ENCODE measurements around the gene ROR2. TPM values are rescaled to one million over a fixed set of nuclear protein-coding genes. Genes with fewer than 3 reads are reported as not detected.

ROR2 gene
- total RNA-seq, 1 experiment from 2014 or later: 2.7 TPM

GRCh38 chr9:91705386-91705785 lies 244.6 kb downstream of the ROR2 start:
- no peak overlapping the region for H3K56ac ChIP-seq (ENCODE audit: insufficient read length, low read depth, low read length)
- H2BK20ac ChIP-seq (ENCODE audit: low read depth, low read length, poor library complexity, severe bottlenecking): no peak overlapping the region
- Mint-ChIP-seq H3K27ac (no peak overlapping the region), H3K27me3 (ENCODE audit: low read depth) (no peaks in the 10 kb centered on the region; the same call in 1 of the 2 replicates), H3K9me3 (peaks cover 12 to 34% of the 10 kb centered on the region in 2 experiments), H3K36me3 (ENCODE audit: insufficient read depth in 1 of 3, low read depth in 3 of 3) (peaks cover 4 to 7% (median 4%) of the 10 kb centered on the region in 3 experiments; a peak in 2 of 7 replicates), H3K4me3 (no peak overlapping the region), H3K4me1 (no peaks in the 10 kb centered on the region)
- no peaks in the 10 kb centered on the region for H3K9me3 ChIP-seq (ENCODE audit: control insufficient read depth, low read depth, low read length)
- H3T11ph ChIP-seq (ENCODE audit: low read length): no peak overlapping the region
- H2BK12ac ChIP-seq (ENCODE audit: insufficient read length, low read depth, low read length): no peak overlapping the region
- no peak overlapping the region for H3K27ac ChIP-seq (ENCODE audit: insufficient read length, low read depth, low read length)
- no peaks in the 10 kb centered on the region for H4K20me1 ChIP-seq (ENCODE audit: control insufficient read depth, insufficient read depth, insufficient read length)
- H3K23ac ChIP-seq (ENCODE audit: insufficient read length, low read depth, low read length): no peak overlapping the region
- H3K14ac ChIP-seq (ENCODE audit: insufficient read depth, low read length): no peak overlapping the region
- H2BK120ac ChIP-seq (ENCODE audit: low read depth, low read length, poor library complexity, severe bottlenecking): no peak overlapping the region
- no peak overlapping the region for H2AFZ ChIP-seq (ENCODE audit: low read length)
- DNase-seq: no peak
- H2AK5ac ChIP-seq (ENCODE audit: insufficient read length, low read length): no peak overlapping the region
- H3K18ac ChIP-seq (ENCODE audit: insufficient read length, low read depth, low read length): no peak overlapping the region
- no peaks in the 10 kb centered on the region for H3K27me3 ChIP-seq (ENCODE audit: insufficient read depth, low read length)
- H4K91ac ChIP-seq (ENCODE audit: insufficient read length, low read depth, low read length): no peak overlapping the region
- no peaks in the 10 kb centered on the region for H3K4me1 ChIP-seq (ENCODE audit: insufficient read depth, low read length)
- H2BK15ac ChIP-seq (ENCODE audit: low read depth, low read length): no peak overlapping the region
- H3K4ac ChIP-seq (ENCODE audit: low read depth, low read length): no peak overlapping the region
- no peak overlapping the region for H4K5ac ChIP-seq (ENCODE audit: insufficient read length, low read depth, low read length)
- H4K8ac ChIP-seq (replicated peaks; ENCODE audit: insufficient read length, low read depth, low read length): no peak overlapping the region
- no peak overlapping the region for H2BK5ac ChIP-seq (ENCODE audit: insufficient read length, low read length)
- H3K4me2 ChIP-seq (ENCODE audit: insufficient read depth, insufficient read length, low read length): no peak overlapping the region
- H3K23me2 ChIP-seq (ENCODE audit: insufficient read length, low read depth, low read length, poor library complexity, severe bottlenecking): no peaks in the 10 kb centered on the region
- no CpG with 5 or more reads among the region's 1 CpG for WGBS (ENCODE audit: extremely low coverage, insufficient read length, low lambda C conversion rate)
- TF ChIP-seq CTCF (conservative IDR thresholded peaks at IDR 0.05): no peak
- no peaks in the 10 kb centered on the region for H3K79me2 ChIP-seq (ENCODE audit: insufficient read depth, low read length)
- H3K79me1 ChIP-seq (ENCODE audit: insufficient read depth, low read depth, low read length, poor library complexity, severe bottlenecking): no peaks in the 10 kb centered on the region
- H3K9ac ChIP-seq (ENCODE audit: extremely low read depth, insufficient read length, low read length): no peak overlapping the region
